K562 (cell line): ENCODE measurements around the gene CD99L2. TPM values are rescaled to one million over a fixed set of nuclear protein-coding genes. Genes with fewer than 3 reads are reported as not detected.
A peak's percentile ranks its signal among the peaks of the same experiment; 100 is the strongest.

Source experiments
- ATAC-seq: fragments of 200-7000 bp; cut with Tn5 transposase; 3 replicates; pipeline ENCODE4 v1.9.1; 2020; ENCODE audit warnings: moderate library complexity
- BruUV-seq: library from RNA; stranded (reverse); fragments of 400-500 nt; replicated peaks from 2 replicates; lab custom pipeline; 2021; lab: Mats Ljungman, UMichigan
- CTCF ChIA-PET: fragments of 300-600 bp; formaldehyde crosslinking; extraction: SDS; loops from one replicate; lab custom pipeline; 2021; ENCODE audit warnings: low intra/inter-chr PET ratio; lab: Yijun Ruan, JAX
- POLR2A ChIA-PET: fragments of 300-600, 350-650 bp; sonication (Branson Sonifier 250); formaldehyde crosslinking; extraction: SDS; loops from one replicate; lab custom pipeline; 2021; ENCODE audit warnings: antibody characterized with exemption, inconsistent platforms; lab: Yijun Ruan, JAX
- DNase-seq, 4 experiments: peaks; one replicate each; pipeline versions ENCODE4 v3.0.0 to v3.0.0-alpha.2; 2011 to 2018; ENCODE audit warnings: low spot score in 3 of 4, mixed read lengths in 3 of 4; ENCODE audit errors: extremely low read depth in 1 of 4
- FAIRE-seq: peaks from 2 replicates; lab custom pipeline; 2011; peaks lifted over from hg19 to GRCh38; lab: Jason Lieb, UNC
- H2AFZ ChIP-seq: 2 replicates; pipeline ENCODE4 v1.6.0; 2011; ENCODE audit warnings: low read depth, low read length, control low read depth, inconsistent platforms
- H3K27ac ChIP-seq: fragments of 200-600 bp; 3 replicates; pipeline ENCODE4 v1.8.0; 2011; ENCODE audit warnings: low read depth, mild to moderate bottlenecking, control low read depth, inconsistent platforms, low read length, moderate library complexity, mixed read lengths; ENCODE audit errors: extremely low read depth
- H3K27me3 ChIP-seq, 2 experiments: fragments of 300-600 bp in 1 of 2; 2 replicates in 1 of 2; 3 replicates in 1 of 2; pipeline versions ENCODE4 v1.6.0 to v1.8.0; 2011; ENCODE audit warnings: inconsistent platforms in 2 of 2, low read length in 2 of 2, mild to moderate bottlenecking in 1 of 2, mixed read lengths in 1 of 2, moderate library complexity in 1 of 2; ENCODE audit not compliant: control insufficient read depth in 2 of 2, insufficient read depth in 2 of 2
- H3K36me3 ChIP-seq: fragments of 300-600 bp; 3 replicates; pipeline ENCODE4 v1.8.0; 2011; ENCODE audit warnings: mild to moderate bottlenecking, low read length, inconsistent platforms; ENCODE audit not compliant: control insufficient read depth, insufficient read depth
- H3K4me1 ChIP-seq, 2 experiments: fragments of 200-600 bp in 1 of 2; replicated peaks in 1 of 2; 2 replicates in 1 of 2; 3 replicates in 1 of 2; pipeline versions ENCODE4 v1.5.1 to v1.8.0; 2011; ENCODE audit warnings: inconsistent platforms in 2 of 2, low read length in 2 of 2, mild to moderate bottlenecking in 1 of 2, mixed read lengths in 1 of 2, moderate library complexity in 1 of 2; ENCODE audit not compliant: control insufficient read depth in 2 of 2, insufficient read depth in 2 of 2
- H3K4me2 ChIP-seq: 2 replicates; pipeline ENCODE4 v1.6.1; 2011; ENCODE audit warnings: low read length, control low read depth, inconsistent platforms, mixed read lengths; ENCODE audit not compliant: insufficient read depth
- H3K4me3 ChIP-seq: fragments of 200-600 bp; sonication (generic), shearing (Covaris generic); 2 replicates; pipeline ENCODE4 v1.5.1; 2016; ENCODE audit warnings: control low read depth, inconsistent platforms
- H3K79me2 ChIP-seq: fragments of 200-600 bp; 3 replicates; pipeline ENCODE4 v1.8.0; 2011; ENCODE audit warnings: low read length, inconsistent platforms; ENCODE audit not compliant: control insufficient read depth, insufficient read depth
- H3K9ac ChIP-seq, 2 experiments: 2 replicates each; pipeline versions ENCODE4 v1.6.0 to v1.6.1; 2011; ENCODE audit warnings: low read depth in 2 of 2, low read length in 2 of 2, control low read depth in 1 of 2, inconsistent platforms in 1 of 2, mild to moderate bottlenecking in 1 of 2, mixed read lengths in 1 of 2; ENCODE audit not compliant: insufficient read depth in 1 of 2
- H3K9me1 ChIP-seq: one replicate; pipeline ENCODE4 v1.6.0; 2011; ENCODE audit warnings: inconsistent platforms, mild to moderate bottlenecking, low read length, moderate library complexity; ENCODE audit not compliant: control insufficient read depth, insufficient read depth
- H3K9me3 ChIP-seq: replicated peaks from 2 replicates; pipeline ENCODE4 v1.5.1; 2011; ENCODE audit warnings: low read depth, low read length, inconsistent platforms; ENCODE audit not compliant: control insufficient read depth, insufficient read depth
- H4K20me1 ChIP-seq: replicated peaks from 2 replicates; pipeline ENCODE4 v1.6.1; 2011; ENCODE audit warnings: low read length, inconsistent platforms, mixed read lengths; ENCODE audit not compliant: control insufficient read depth, insufficient read depth
- CREM ChIP-seq: IDR thresholded peaks from 2 replicates; pipeline ENCODE4 v1.6.1; 2014; ENCODE audit warnings: antibody characterized with exemption, low read depth
- EP400 ChIP-seq: fragments of 450-650 bp; IDR thresholded peaks from 2 replicates; pipeline ENCODE4 v1.6.1; 2017; ENCODE audit warnings: antibody characterized with exemption, mild to moderate bottlenecking, moderate library complexity
- FOXM1 ChIP-seq, 2 experiments: fragments of 450-650 bp in 1 of 2; sonication (generic) in 1 of 2; formaldehyde crosslinking in 1 of 2; IDR thresholded peaks; 2 replicates each; pipeline versions ENCODE4 v1.6.1 to v1.9.0; 2017 to 2022; ENCODE audit warnings: low read depth in 2 of 2, mild to moderate bottlenecking in 2 of 2, missing genetic modification reagents in 1 of 2, moderate library complexity in 1 of 2
- FOXO4 ChIP-seq: fragments of 450-650 bp; formaldehyde crosslinking; IDR thresholded peaks from 2 replicates; pipeline ENCODE4 v1.4.0; 2020; ENCODE audit warnings: mild to moderate bottlenecking, moderate library complexity
- JUND ChIP-seq, 2 experiments: IDR thresholded peaks; 2 replicates in 1 of 2; 3 replicates in 1 of 2; pipeline ENCODE4 v1.6.1; 2011; ENCODE audit warnings: borderline replicate concordance in 2 of 2, low read depth in 2 of 2, low read length in 2 of 2, improper control_type of control experiment in 1 of 2, missing biosample characterization in 1 of 2, missing genetic modification characterization in 1 of 2, missing genetic modification reagents in 1 of 2
- KDM1A ChIP-seq, 2 experiments: fragments of 450-650 bp; IDR thresholded peaks; 2 replicates each; pipeline ENCODE4 v1.6.1; 2016; ENCODE audit warnings: mild to moderate bottlenecking in 2 of 2
- LEF1 ChIP-seq: fragments of 450-650 bp; IDR thresholded peaks from 2 replicates; pipeline ENCODE4 v1.6.1; 2016; ENCODE audit warnings: mild to moderate bottlenecking
- MAFK ChIP-seq: IDR thresholded peaks from 2 replicates; pipeline ENCODE4 v1.6.1; 2011; ENCODE audit warnings: low read length, improper control_type of control experiment
- MAX ChIP-seq: sonication (generic); formaldehyde crosslinking; IDR thresholded peaks from 2 replicates; pipeline ENCODE4 v1.9.0; 2022; ENCODE audit warnings: mild to moderate bottlenecking, missing genetic modification reagents
- NCOA1 ChIP-seq: fragments of 450-650 bp; IDR thresholded peaks from 2 replicates; pipeline ENCODE4 v1.6.1; 2016; ENCODE audit warnings: low read depth
- NCOA6 ChIP-seq: fragments of 450-650 bp; IDR thresholded peaks from 2 replicates; pipeline ENCODE4 v1.6.1; 2017; ENCODE audit warnings: mild to moderate bottlenecking
- SOX6 ChIP-seq: fragments of 450-650 bp; IDR thresholded peaks from 2 replicates; pipeline ENCODE4 v1.6.1; 2014; ENCODE audit warnings: mild to moderate bottlenecking
- SPI1 ChIP-seq: IDR thresholded peaks from 2 replicates; pipeline ENCODE4 v1.6.1; 2011; ENCODE audit warnings: low read depth, low read length, control low read depth, borderline replicate concordance
- THAP7 ChIP-seq: fragments of 250-450 bp; sonication (Bioruptor Pico); IDR thresholded peaks from 2 replicates; pipeline ENCODE4 v1.5.0; 2021
- TRIM24 ChIP-seq, 2 experiments: fragments of 450-650 bp; IDR thresholded peaks; 2 replicates each; pipeline ENCODE4 v1.6.1; 2016
- ZNF253 ChIP-seq: fragments of 250-450 bp; sonication (Bioruptor Pico); conservative IDR thresholded peaks from 2 replicates; pipeline ENCODE4 v1.6.1; 2021; ENCODE audit warnings: mild to moderate bottlenecking
- ZNF592 ChIP-seq: fragments of 450-650 bp; IDR thresholded peaks from 2 replicates; pipeline ENCODE4 v1.6.1; 2017; ENCODE audit warnings: antibody characterized with exemption, mild to moderate bottlenecking
- WGBS: fragments of 100-300 bp; shearing (Covaris generic); methylation state at CpG from one replicate; pipeline ENCODE4 v1.1.6; 2016; ENCODE audit warnings: low coverage, mixed read lengths; ENCODE audit not compliant: insufficient coverage; ENCODE audit errors: missing lambda C conversion rate; 5-methylcytosine and 5-hydroxymethylcytosine counted together
- in situ Hi-C: fragments of 300-500 bp; cut with MboI; formaldehyde crosslinking; loops from 4 replicates; pipeline ENCODE4 v1.15.0; 2018; ENCODE audit warnings: inconsistent platforms, mixed read lengths
- intact Hi-C: fragments of 100-400 bp; cut with micrococcal nuclease; formaldehyde crosslinking; loops from 2 replicates; pipeline ENCODE4 v1.14.2; 2022
- polyA plus RNA-seq, 8 experiments: library from polyadenylated mRNA; depleted of rRNA in 4 of 8; stranded (reverse) in 5 of 8; unstranded in 3 of 8; fragments of >200 nt; fragmentation: Nextera tagmentation in 2 of 8; fragmentation: Illumina TruSeq in 1 of 8; extraction: Ambion mirVana in 2 of 8; extraction: Trizol in 1 of 8; gene quantifications; 2 replicates each; pipeline versions ENCODE4 v1.2.1 to v1.2.3, GENCODE V29; 2011 to 2014; ENCODE audit warnings: inconsistent platforms in 1 of 8, missing spikeins in 1 of 8
- total RNA-seq, 7 experiments: library from RNA; depleted of rRNA in 6 of 7; stranded (reverse); fragments of >200 nt in 6 of 7; fragmentation: Illumina TruSeq in 2 of 7; extraction: Trizol in 2 of 7; gene quantifications; 2 replicates each; pipeline versions ENCODE4 v1.2.1 to v1.2.3, GENCODE V29; 2011 to 2021; ENCODE audit warnings: low replicate concordance in 1 of 7

The CD99L2 gene
- total and polyA plus RNA-seq, 9 of the 15 experiments (the other 6 are each of a cell fraction or from before 2014, with no cell fraction given): 0.76 to 19.0 (median 11.9) TPM

- CTCF ChIA-PET: no interaction called here
- Histone ChIP-seq H2AFZ (peak overlapping the region; percentile 77), H3K9me3 (no peaks in the 10 kb centered on the region), H3K79me2 (no peaks in the 10 kb centered on the region), H3K4me2 (no peak overlapping the region), H3K4me1 (peaks cover 0 to 6% of the 10 kb centered on the region in 2 experiments; a peak in 3 of 5 replicates), H3K4me3 (no peak overlapping the region), H4K20me1 (no peaks in the 10 kb centered on the region), H3K9ac (no peak overlapping the region), H3K9me1 (no peaks in the 10 kb centered on the region), H3K36me3 (no peaks in the 10 kb centered on the region), H3K27ac (peak overlapping the region; percentile 55; the same call in 1 of the 3 replicates), H3K27me3 (no peaks in the 10 kb centered on the region)
- POLR2A ChIA-PET: no interaction called here
- DNase-seq (peak in 2 of 4 experiments; percentile 14 to 34), FAIRE-seq (no peak), ATAC-seq (peak; percentile 82)
- 13% methylated on average over 9 of the region's 9 CpGs for WGBS
- BruUV-seq: no TSS peak
- intact Hi-C loops (no loop called here), in situ Hi-C loops (no loop called here)
- TF ChIP-seq ZNF592 (peak; percentile 37; the same call in 1 of the 2 replicates), JUND (IDR thresholded peaks at IDR 0.05; ENCODE audit: borderline replicate concordance, low read depth, low read length) (0 out of 2 replicates have a peak, but pooled peaks have one; percentile 6), JUND (tag; IDR thresholded peaks at IDR 0.05; ENCODE audit: borderline replicate concordance, low read depth, low read length) (no peak), TRIM24 (IDR thresholded peaks at IDR 0.05) (peak in 1 of 2 experiments; percentile 55; a peak in 1 of 4 replicates), ZNF253 (CRISPR knock-in tag) (no peak), FOXO4 (CRISPR knock-in tag) (no peak), EP400 (0 out of 2 replicates have a peak, but pooled peaks have one; percentile 18), LEF1 (peak; percentile 31; the same call in 1 of the 2 replicates), SOX6 (peak; percentile 58), CREM (peak; percentile 60), NCOA6 (no peak), NCOA1 (0 out of 2 replicates have a peak, but pooled peaks have one; percentile 19), MAX (CRISPR knock-in tag) (0 out of 2 replicates have a peak, but pooled peaks have one; percentile 19), THAP7 (CRISPR knock-in tag) (no peak), MAFK (peak; percentile 53; the same call in 1 of the 2 replicates), FOXM1 (IDR thresholded peaks at IDR 0.05; ENCODE audit: low read depth) (0 out of 2 replicates have a peak, but pooled peaks have one; percentile 29), FOXM1 (CRISPR knock-in tag; IDR thresholded peaks at IDR 0.05; ENCODE audit: low read depth) (no peak), KDM1A (IDR thresholded peaks at IDR 0.05) (peak; percentile 64 to 73; a peak in 3 of 4 replicates), SPI1 (peak; percentile 83; the same call in 1 of the 2 replicates)
These were observed 49.5 kb downstream of the CD99L2 start for GRCh38 chrX:150848914-150849365.
